HCT116 (cell line): Measurements from ENCODE around the gene FCRL3. TPM values are rescaled to one million over a fixed set of nuclear protein-coding genes. Genes with fewer than 3 reads are reported as not detected.

Experiments used
- ATAC-seq: fragments of 200-7000 bp; cut with Tn5 transposase; 2 replicates; pipeline ENCODE4 v1.9.1; 2020; ENCODE audit warnings: mild to moderate bottlenecking, moderate library complexity
- BruUV-seq: library from RNA; stranded (reverse); fragments of 400-500 nt; replicated peaks from 2 replicates; lab custom pipeline; 2021; lab: Mats Ljungman, UMichigan
- CTCF ChIA-PET: fragments of 300-600 bp; sonication (Branson Sonifier 250); formaldehyde crosslinking; loops from one replicate; lab custom pipeline; 2021; ENCODE audit warnings: antibody characterized with exemption; lab: Charles Lee
- POLR2A ChIA-PET: fragments of 300-600, 350-600 bp; sonication (Branson Sonifier 250); formaldehyde crosslinking; loops from one replicate; lab custom pipeline; 2021; ENCODE audit warnings: antibody characterized with exemption; lab: Charles Lee
- RAD21 ChIA-PET, 2 experiments: fragments of 300-600 bp; sonication (Branson Sonifier 250); formaldehyde crosslinking; loops; one replicate each; lab custom pipeline; 2023; ENCODE audit warnings: low total read pairs in 2 of 2; ENCODE audit not compliant: uncharacterized antibody in 2 of 2, unreplicated experiment in 2 of 2, low non-redundant PET in 1 of 2; lab: Charles Lee
- DNase-seq: peaks from one replicate; pipeline ENCODE4 v3.0.0-alpha.2; 2010; ENCODE audit warnings: low read depth, low spot score
- H2AFZ ChIP-seq: fragments of 200-600 bp; shearing (Covaris generic), sonication (generic); 2 replicates; pipeline ENCODE4 v1.6.1; 2017; ENCODE audit warnings: low read depth, mixed run types, mixed read lengths, antibody characterized with exemption, low read length; ENCODE audit not compliant: poor library complexity, severe bottlenecking
- H3K27ac ChIP-seq: 2 replicates; pipeline ENCODE4 v1.5.1; 2012; ENCODE audit warnings: low read depth, low read length
- H3K27me3 ChIP-seq: fragments of 200-600 bp; sonication (generic); 2 replicates; pipeline ENCODE4 v1.6.1; 2016; ENCODE audit warnings: mixed run types, low read length, mixed read lengths; ENCODE audit not compliant: insufficient read depth
- H3K36me3 ChIP-seq, 2 experiments: fragments of 200-500 bp in 1 of 2; fragments of 200-600 bp in 1 of 2; sonication (Bioruptor generic) in 1 of 2; sonication (generic) in 1 of 2; 2 replicates each; pipeline versions ENCODE4 v1.5.1 to v1.6.1; 2014 to 2016; ENCODE audit warnings: low read length in 2 of 2, inconsistent platforms in 1 of 2, mixed read lengths in 1 of 2, mixed run types in 1 of 2; ENCODE audit not compliant: insufficient read depth in 2 of 2, control insufficient read depth in 1 of 2
- H3K4me1 ChIP-seq, 2 experiments: fragments of 200-600 bp in 1 of 2; sonication (generic) in 1 of 2; 2 replicates each; pipeline versions ENCODE4 v1.5.1 to v1.6.1; 2012 to 2017; ENCODE audit warnings: low read length in 2 of 2, inconsistent platforms in 1 of 2, mild to moderate bottlenecking in 1 of 2, mixed read lengths in 1 of 2, mixed run types in 1 of 2, moderate library complexity in 1 of 2; ENCODE audit not compliant: insufficient read depth in 2 of 2, control insufficient read depth in 1 of 2
- H3K4me2 ChIP-seq: fragments of 200-600 bp; sonication (generic); 2 replicates; pipeline ENCODE4 v1.6.1; 2017; ENCODE audit warnings: mixed run types, low read length, mixed read lengths
- H3K4me3 ChIP-seq, 2 experiments: fragments of 200-600 bp in 1 of 2; sonication (generic) in 1 of 2; replicated peaks in 1 of 2; 2 replicates each; pipeline ENCODE4 v1.5.1; 2011 to 2016; ENCODE audit warnings: low read length in 2 of 2, control low read depth in 1 of 2, low read depth in 1 of 2, mild to moderate bottlenecking in 1 of 2, mixed read lengths in 1 of 2, mixed run types in 1 of 2
- H3K79me2 ChIP-seq: fragments of 200-600 bp; sonication (generic); 2 replicates; pipeline ENCODE4 v1.6.1; 2017; ENCODE audit warnings: mild to moderate bottlenecking, mixed run types, low read length, moderate library complexity, mixed read lengths; ENCODE audit not compliant: insufficient read depth
- H3K9ac ChIP-seq: fragments of 200-600 bp; sonication (generic); 2 replicates; pipeline ENCODE4 v1.6.1; 2016; ENCODE audit warnings: low read length, mixed read lengths
- H3K9me2 ChIP-seq: fragments of 200-600 bp; sonication (generic), shearing (Covaris generic); 2 replicates; pipeline ENCODE4 v1.6.1; 2017; ENCODE audit warnings: mixed run types, mild to moderate bottlenecking, moderate library complexity; ENCODE audit not compliant: insufficient read depth
- H3K9me3 ChIP-seq, 2 experiments: fragments of 200-500 bp in 1 of 2; fragments of 200-600 bp in 1 of 2; sonication (Bioruptor generic) in 1 of 2; sonication (generic) in 1 of 2; 2 replicates each; pipeline ENCODE4 v1.6.1; 2014 to 2017; ENCODE audit warnings: low read length in 2 of 2, mixed read lengths in 2 of 2, inconsistent platforms in 1 of 2, low read depth in 1 of 2, mild to moderate bottlenecking in 1 of 2, mixed run types in 1 of 2, moderate library complexity in 1 of 2; ENCODE audit not compliant: control insufficient read depth in 1 of 2, insufficient read depth in 1 of 2
- H4K20me1 ChIP-seq: fragments of 200-600 bp; sonication (generic), shearing (Covaris generic); 2 replicates; pipeline ENCODE4 v1.6.1; 2017; ENCODE audit warnings: mixed run types, mild to moderate bottlenecking, moderate library complexity; ENCODE audit not compliant: insufficient read depth
- CEBPB ChIP-seq: IDR thresholded peaks from 2 replicates; pipeline ENCODE4 v1.6.1; 2012; ENCODE audit warnings: low read depth
- ELF1 ChIP-seq: IDR thresholded peaks from 2 replicates; pipeline ENCODE4 v1.6.1; 2012; ENCODE audit warnings: low read depth, borderline replicate concordance
- POLR2A ChIP-seq: IDR thresholded peaks from 2 replicates; pipeline ENCODE4 v1.7.0; 2011; ENCODE audit warnings: borderline replicate concordance; ENCODE audit not compliant: insufficient read depth, insufficient read length; ENCODE audit errors: extremely low read depth
- POLR2AphosphoS5 ChIP-seq: IDR thresholded peaks from 2 replicates; pipeline ENCODE4 v1.6.1; 2011; ENCODE audit warnings: mild to moderate bottlenecking, low read depth, low read length, moderate library complexity
- RAD21 ChIP-seq: IDR thresholded peaks from 2 replicates; pipeline ENCODE4 v1.6.1; 2012; ENCODE audit warnings: low read depth, mild to moderate bottlenecking
- REST ChIP-seq: IDR thresholded peaks from 2 replicates; pipeline ENCODE4 v1.6.1; 2012; ENCODE audit warnings: low read depth
- SIN3A ChIP-seq: IDR thresholded peaks from 2 replicates; pipeline ENCODE4 v1.6.1; 2012; ENCODE audit warnings: low read depth
- SP1 ChIP-seq: IDR thresholded peaks from 2 replicates; pipeline ENCODE4 v1.6.1; 2012; ENCODE audit warnings: low read depth
- TCF7L2 ChIP-seq: IDR thresholded peaks from 2 replicates; pipeline ENCODE4 v1.7.0; 2011; ENCODE audit warnings: borderline replicate concordance, inconsistent platforms; ENCODE audit not compliant: insufficient read depth, insufficient read length; ENCODE audit errors: extremely low read depth
- ZNF274 ChIP-seq: fragments of 200-500 bp; sonication (Bioruptor generic); IDR thresholded peaks from 2 replicates; pipeline ENCODE4 v1.6.1; 2014; ENCODE audit warnings: mild to moderate bottlenecking, low read depth, low read length, inconsistent platforms
- intact Hi-C: fragments of 100-400 bp; cut with micrococcal nuclease; formaldehyde crosslinking; loops from 2 replicates; pipeline ENCODE4 v1.10.0; 2022
- total RNA-seq: library from RNA; stranded (reverse); gene quantifications from one replicate; pipeline ENCODE4 v1.2.1, GENCODE V29; 2021; ENCODE audit not compliant: unreplicated experiment
- TF ChIP-seq, protein P1 (sequence below), 3 experiments: fragments of 200-600 bp in 1 of 3; sonication (generic) in 1 of 3; IDR thresholded peaks in 2 of 3; conservative IDR thresholded peaks in 1 of 3; 2 replicates each; pipeline ENCODE4 v1.5.1; 2012 to 2017; ENCODE audit warnings: low read depth in 2 of 3, low read length in 2 of 3, antibody characterized with exemption in 1 of 3, borderline replicate concordance in 1 of 3, control low read depth in 1 of 3, mild to moderate bottlenecking in 1 of 3, mixed read lengths in 1 of 3, mixed run types in 1 of 3, moderate library complexity in 1 of 3; ENCODE audit not compliant: insufficient read depth in 1 of 3

Gene FCRL3
- total RNA-seq, 1 experiment from 2014 or later, result not detected

DNA sequence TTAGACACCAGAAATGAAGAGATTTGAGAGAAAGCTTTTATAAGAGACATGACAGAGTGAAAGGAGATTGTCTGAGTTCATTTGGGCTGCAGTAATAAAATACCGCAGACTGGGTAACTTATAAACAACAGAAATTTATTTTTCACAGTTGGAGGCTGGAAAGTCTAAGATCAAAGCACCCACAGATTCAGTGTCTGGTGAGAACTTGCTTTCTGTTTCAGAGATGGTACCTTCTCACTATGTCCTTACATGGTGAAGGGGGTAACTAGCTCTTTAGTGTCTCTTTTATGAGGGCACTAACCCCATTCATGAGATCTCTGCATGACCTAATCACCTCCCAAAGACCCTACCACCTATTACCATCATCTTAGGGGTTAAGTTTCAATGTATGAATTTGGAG is 71.8 kb downstream of the FCRL3 start:
- Histone ChIP-seq H3K4me1 (no peaks in the 10 kb centered on the region), H3K4me3 (no peak overlapping the region), H3K4me2 (no peak overlapping the region), H3K36me3 (no peaks in the 10 kb centered on the region), H3K9ac (no peak overlapping the region), H3K27me3 (peaks cover 26% of the 10 kb centered on the region), H4K20me1 (no peaks in the 10 kb centered on the region), H3K9me3 (no peaks in the 10 kb centered on the region), H2AFZ (no peak overlapping the region), H3K79me2 (no peaks in the 10 kb centered on the region), H3K9me2 (no peaks in the 10 kb centered on the region), H3K27ac (no peak overlapping the region)
- ChIA-PET POLR2A (no interaction called here), RAD21 (no interaction called here), CTCF (no interaction called here)
- TF ChIP-seq SP1 (no peak), RAD21 (no peak), TCF7L2 (no peak), REST (no peak), ZNF274 (no peak), CEBPB (no peak), POLR2A (no peak), ELF1 (no peak), POLR2AphosphoS5 (no peak), SIN3A (no peak)
- TF ChIP-seq, protein P1, sequence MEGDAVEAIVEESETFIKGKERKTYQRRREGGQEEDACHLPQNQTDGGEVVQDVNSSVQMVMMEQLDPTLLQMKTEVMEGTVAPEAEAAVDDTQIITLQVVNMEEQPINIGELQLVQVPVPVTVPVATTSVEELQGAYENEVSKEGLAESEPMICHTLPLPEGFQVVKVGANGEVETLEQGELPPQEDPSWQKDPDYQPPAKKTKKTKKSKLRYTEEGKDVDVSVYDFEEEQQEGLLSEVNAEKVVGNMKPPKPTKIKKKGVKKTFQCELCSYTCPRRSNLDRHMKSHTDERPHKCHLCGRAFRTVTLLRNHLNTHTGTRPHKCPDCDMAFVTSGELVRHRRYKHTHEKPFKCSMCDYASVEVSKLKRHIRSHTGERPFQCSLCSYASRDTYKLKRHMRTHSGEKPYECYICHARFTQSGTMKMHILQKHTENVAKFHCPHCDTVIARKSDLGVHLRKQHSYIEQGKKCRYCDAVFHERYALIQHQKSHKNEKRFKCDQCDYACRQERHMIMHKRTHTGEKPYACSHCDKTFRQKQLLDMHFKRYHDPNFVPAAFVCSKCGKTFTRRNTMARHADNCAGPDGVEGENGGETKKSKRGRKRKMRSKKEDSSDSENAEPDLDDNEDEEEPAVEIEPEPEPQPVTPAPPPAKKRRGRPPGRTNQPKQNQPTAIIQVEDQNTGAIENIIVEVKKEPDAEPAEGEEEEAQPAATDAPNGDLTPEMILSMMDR (IDR thresholded peaks at IDR 0.05 in 2 of 3, conservative IDR thresholded peaks at IDR 0.05 in 1 of 3; ENCODE audit: borderline replicate concordance in 1 of 3, insufficient read depth in 1 of 3, low read depth in 2 of 3, low read length in 2 of 3), result no peak
- DNase-seq, result no peak
- BruUV-seq, result no TSS peak
- no peak for ATAC-seq
- intact Hi-C loops, result no loop called here

Other genes with a start within 250 kb of the FCRL3 start
- not detected for gene FCRL5, start 148.3 kb downstream of the FCRL3 start, total RNA-seq
- gene FCRL4, start 102.7 kb downstream of the FCRL3 start, total RNA-seq, result not detected
- gene FCRL2, start 76.4 kb upstream of the FCRL3 start, total RNA-seq, result not detected
- not detected for gene FCRL1, start 119.4 kb upstream of the FCRL3 start, total RNA-seq
- gene CD5L, start 141.0 kb upstream of the FCRL3 start, total RNA-seq, result not detected